Gastrocnemius medialis (tissue), 4 donors: ENCODE measurements around the gene SPEM2. TPM values are rescaled to one million over a fixed set of nuclear protein-coding genes. Genes with fewer than 3 reads are reported as not detected.

Experiments used
- ATAC-seq, 2 donors: fragments of 150-250 bp; one replicate each; pipeline ENCODE4 v1.9.1; 2016
- DNase-seq, 2 donors: peaks; one replicate each; pipeline ENCODE4 v3.0.0-alpha.2; 2019
- H3K27ac ChIP-seq, 4 donors: fragments of 200-600 bp; sonication (generic); 1 replicate in 1 of 4; 2 replicates in 3 of 4; pipeline ENCODE4 v1.5.1; 2016 to 2018; ENCODE audit warnings: mild to moderate bottlenecking in 2 of 4, moderate library complexity in 1 of 4
- H3K27me3 ChIP-seq, 3 donors: fragments of 200-600 bp; sonication (generic) in 2 of 3; 1 replicate in 1 of 3; 2 replicates in 2 of 3; pipeline versions ENCODE4 v1.5.1 to v1.6.0; 2016 to 2019; ENCODE audit warnings: mild to moderate bottlenecking in 1 of 3, moderate library complexity in 1 of 3
- H3K36me3 ChIP-seq, 2 donors: fragments of 200-600 bp; sonication (generic) in 1 of 2; one replicate each; pipeline ENCODE4 v1.5.1; 2017 to 2018
- H3K4me1 ChIP-seq, 2 donors: fragments of 200-600 bp; sonication (generic) in 1 of 2; one replicate each; pipeline ENCODE4 v1.5.1; 2016 to 2017; ENCODE audit warnings: mild to moderate bottlenecking in 2 of 2
- H3K4me3 ChIP-seq, 4 donors: fragments of 200-600 bp; sonication (generic) in 3 of 4; 1 replicate in 1 of 4; 2 replicates in 3 of 4; pipeline ENCODE4 v1.5.1; 2016 to 2019; ENCODE audit warnings: mild to moderate bottlenecking in 2 of 4
- H3K9me3 ChIP-seq, 3 donors: fragments of 200-600 bp; sonication (generic) in 2 of 3; 1 replicate in 1 of 3; 2 replicates in 2 of 3; pipeline ENCODE4 v1.5.1; 2016 to 2019
- POLR2A ChIP-seq, 2 donors: fragments of 450-650 bp; IDR thresholded peaks; one replicate each; pipeline ENCODE4 v1.6.1; 2017; ENCODE audit warnings: antibody characterized with exemption in 2 of 2, mild to moderate bottlenecking in 2 of 2, moderate library complexity in 2 of 2
- in situ Hi-C, 4 donors: fragments of 200-750 bp; cut with MboI; loops; one replicate each; pipeline versions ENCODE4 v1.15.0 to v1.8.0; 2017; ENCODE audit warnings: low sequenced_read_pairs in 4 of 4
- intact Hi-C: fragments of 100-400 bp; cut with DNase I; formaldehyde crosslinking; loops from one replicate; pipeline ENCODE4 v1.15.1; 2023; ENCODE audit warnings: low total_unique reads
- total RNA-seq, 4 donors: library from RNA; depleted of rRNA; stranded (reverse); fragments of >200 nt; gene quantifications; one replicate each; pipeline versions ENCODE4 v1.1.0 to v1.2.3, GENCODE V29; 2016
- TF ChIP-seq, protein P1 (sequence below), 5 experiments: fragments of 450-650 bp in 3 of 5; fragments of 200-600 bp in 2 of 5; sonication (generic) in 2 of 5; IDR thresholded peaks in 4 of 5; conservative IDR thresholded peaks in 1 of 5; 1 replicate in 4 of 5; 2 replicates in 1 of 5; pipeline ENCODE4 v1.5.1; 2016 to 2019; ENCODE audit warnings: antibody characterized with exemption in 5 of 5, mild to moderate bottlenecking in 3 of 5, moderate library complexity in 3 of 5

SPEM2 gene
- total RNA-seq, 4 donors from 2014 or later: not detected

- Histone ChIP-seq H3K4me1 (peaks cover 35 to 52% of the 10 kb centered on the region in 2 donors), H3K36me3 (no peaks in the 10 kb centered on the region), H3K27ac (peak overlapping the region; percentile 80 to 100 (median 94)), H3K9me3 (no peaks in the 10 kb centered on the region), H3K27me3 (peaks cover 0 to 4% (median 0%) of the 10 kb centered on the region in 3 donors), H3K4me3 (peak overlapping the region; percentile 53 to 63 (median 58))
- in situ Hi-C loops: loop anchor here in 2 of 4 donors (5.0 to 25.0 kb wide), 2 partner anchors 51 to 126 kb away; partner anchors contain the start of genes SENP3 (in 1 of the 2) and TNFSF13 (in 1 of the 2)
- peak in 1 of 2 donors; percentile 41 for DNase-seq
- no peak for ATAC-seq
- TF ChIP-seq POLR2A (IDR thresholded peaks at IDR 0.05): peak in 1 of 2 donors; percentile 4
- TF ChIP-seq, protein P1, sequence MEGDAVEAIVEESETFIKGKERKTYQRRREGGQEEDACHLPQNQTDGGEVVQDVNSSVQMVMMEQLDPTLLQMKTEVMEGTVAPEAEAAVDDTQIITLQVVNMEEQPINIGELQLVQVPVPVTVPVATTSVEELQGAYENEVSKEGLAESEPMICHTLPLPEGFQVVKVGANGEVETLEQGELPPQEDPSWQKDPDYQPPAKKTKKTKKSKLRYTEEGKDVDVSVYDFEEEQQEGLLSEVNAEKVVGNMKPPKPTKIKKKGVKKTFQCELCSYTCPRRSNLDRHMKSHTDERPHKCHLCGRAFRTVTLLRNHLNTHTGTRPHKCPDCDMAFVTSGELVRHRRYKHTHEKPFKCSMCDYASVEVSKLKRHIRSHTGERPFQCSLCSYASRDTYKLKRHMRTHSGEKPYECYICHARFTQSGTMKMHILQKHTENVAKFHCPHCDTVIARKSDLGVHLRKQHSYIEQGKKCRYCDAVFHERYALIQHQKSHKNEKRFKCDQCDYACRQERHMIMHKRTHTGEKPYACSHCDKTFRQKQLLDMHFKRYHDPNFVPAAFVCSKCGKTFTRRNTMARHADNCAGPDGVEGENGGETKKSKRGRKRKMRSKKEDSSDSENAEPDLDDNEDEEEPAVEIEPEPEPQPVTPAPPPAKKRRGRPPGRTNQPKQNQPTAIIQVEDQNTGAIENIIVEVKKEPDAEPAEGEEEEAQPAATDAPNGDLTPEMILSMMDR (IDR thresholded peaks at IDR 0.05 in 4 of 5, conservative IDR thresholded peaks at IDR 0.05 in 1 of 5): no peak
- intact Hi-C loops: loop anchor here (1.0 to 2.0 kb wide), 4 partner anchors 32 to 83 kb away; partner anchors contain the start of genes KCTD11, PLSCR3, POLR2A and TMEM256
Measured at GRCh38 chr17:7435676-7436555, 10.5 kb downstream of the SPEM2 start.

DNA sequence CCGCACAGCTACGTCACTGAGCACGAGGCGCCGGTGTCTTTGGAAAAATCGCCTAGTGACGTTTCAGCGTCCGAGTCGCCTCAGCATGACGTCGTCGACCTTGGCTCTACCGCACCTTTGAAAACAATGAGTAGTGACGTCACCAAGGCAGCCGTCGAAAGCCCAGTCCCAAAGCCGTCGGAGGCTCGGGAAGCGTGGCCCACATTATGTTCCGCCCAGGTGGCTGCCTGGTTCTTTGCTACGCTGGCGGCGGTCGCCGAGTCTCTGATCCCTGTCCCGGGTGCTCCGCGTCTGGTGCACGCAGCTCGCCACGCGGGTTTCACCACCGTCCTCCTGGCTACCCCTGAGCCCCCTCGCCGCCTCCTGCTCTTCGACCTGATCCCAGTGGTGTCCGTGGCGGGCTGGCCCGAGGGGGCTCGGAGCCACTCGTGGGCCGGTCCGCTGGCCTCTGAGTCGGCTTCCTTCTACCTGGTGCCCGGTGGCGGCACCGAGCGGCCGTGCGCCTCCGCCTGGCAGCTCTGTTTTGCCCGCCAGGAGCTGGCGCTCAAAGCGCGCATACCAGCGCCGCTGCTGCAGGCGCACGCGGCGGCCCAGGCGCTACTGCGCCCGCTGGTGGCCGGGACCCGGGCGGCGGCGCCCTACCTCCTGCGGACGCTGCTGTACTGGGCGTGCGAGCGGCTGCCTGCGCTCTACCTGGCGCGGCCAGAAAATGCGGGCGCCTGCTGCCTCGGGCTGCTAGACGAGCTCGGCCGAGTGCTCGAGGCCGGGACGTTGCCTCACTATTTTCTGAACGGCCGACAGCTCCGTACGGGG is 11.3 kb downstream of the SPEM2 start:
- H3K4me3 ChIP-seq: peak overlapping the region; percentile 53 to 63 (median 58)
- peak overlapping the region; percentile 80 to 100 (median 94) for H3K27ac ChIP-seq
- H3K36me3 ChIP-seq: no peaks in the 10 kb centered on the region
- intact Hi-C loops (loop anchor here (1.0 to 2.0 kb wide), 2 partner anchors 84 to 125 kb away; partner anchors contain the start of genes KCTD11 and SENP3), in situ Hi-C loops (loop anchor here in 2 of 4 donors (5.0 to 25.0 kb wide), 2 partner anchors 51 to 126 kb away; partner anchors contain the start of genes SENP3 (in 1 of the 2) and TNFSF13 (in 1 of the 2))
- ATAC-seq (peak; percentile 40 to 59), DNase-seq (peak; percentile 66 to 85)
- H3K9me3 ChIP-seq: no peaks in the 10 kb centered on the region
- H3K27me3 ChIP-seq: peaks cover 0 to 4% (median 0%) of the 10 kb centered on the region in 3 donors
- H3K4me1 ChIP-seq: peaks cover 35 to 57% of the 10 kb centered on the region in 2 donors
- TF ChIP-seq, protein P1 (IDR thresholded peaks at IDR 0.05 in 4 of 5, conservative IDR thresholded peaks at IDR 0.05 in 1 of 5): peak; percentile 75 to 96 (median 87)
- peak; percentile 14 to 25 for TF ChIP-seq POLR2A (IDR thresholded peaks at IDR 0.05)

DNA sequence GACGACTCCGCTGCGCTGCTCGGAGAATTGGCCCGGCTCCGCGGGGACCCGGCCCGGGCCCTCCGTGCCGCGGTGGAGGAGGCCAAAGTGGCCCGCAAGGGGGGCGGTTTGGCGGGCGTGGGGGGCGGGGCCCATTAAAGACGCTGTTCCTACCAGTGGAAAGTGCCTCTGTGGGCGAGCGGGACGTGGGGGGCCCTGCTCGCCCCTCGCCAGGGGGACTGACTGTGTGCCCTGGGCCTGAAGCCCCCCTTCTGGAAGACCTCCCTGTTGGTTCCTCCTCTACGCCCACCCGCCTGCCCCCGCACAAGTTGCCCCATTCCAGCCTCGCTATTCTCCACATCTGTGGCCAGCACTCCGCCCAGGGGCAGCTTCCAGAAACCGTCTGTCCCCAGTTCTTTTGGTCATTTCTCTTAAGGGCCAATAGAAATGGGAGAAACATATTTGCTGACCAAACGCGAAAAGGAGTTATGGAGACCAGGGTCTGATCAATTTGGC is 12.0 kb downstream of the SPEM2 start:
- DNase-seq (no peak), ATAC-seq (peak; percentile 1)
- no peak for TF ChIP-seq POLR2A (IDR thresholded peaks at IDR 0.05)
- TF ChIP-seq, protein P1 (IDR thresholded peaks at IDR 0.05 in 4 of 5, conservative IDR thresholded peaks at IDR 0.05 in 1 of 5): no peak
- intact Hi-C loops (loop anchor here (1.0 to 2.0 kb wide), 2 partner anchors 85 to 124 kb away; partner anchors contain the start of genes KCTD11 and SENP3), in situ Hi-C loops (loop anchor here in 2 of 4 donors (5.0 to 25.0 kb wide), 2 partner anchors 50 to 125 kb away; partner anchors contain the start of genes SENP3 (in 1 of the 2) and TNFSF13 (in 1 of the 2))
- Histone ChIP-seq H3K27ac (peak overlapping the region; percentile 80 to 100 (median 94)), H3K9me3 (no peaks in the 10 kb centered on the region), H3K27me3 (peaks cover 0 to 4% (median 0%) of the 10 kb centered on the region in 3 donors), H3K4me1 (peaks cover 35 to 57% of the 10 kb centered on the region in 2 donors), H3K4me3 (peak overlapping the region; percentile 53 to 61 (median 55)), H3K36me3 (no peaks in the 10 kb centered on the region)
